GM18526 (cell line): ENCODE results near the gene ADGRB3.

Source experiments
- POLR2A ChIP-seq: IDR thresholded peaks from 3 replicates; pipeline ENCODE4 v1.6.1; 2011; ENCODE audit not compliant: insufficient read length; ENCODE audit errors: extremely low read depth

ADGRB3 gene

GRCh38 chr6:69135927-69136326, 500.8 kb downstream of the ADGRB3 start:
- TF ChIP-seq POLR2A: no peak

GRCh38 chr6:69138148-69138547, 503.1 kb downstream of the ADGRB3 start:
- TF ChIP-seq POLR2A: no peak

GRCh38 chr6:69138893-69139494, 503.9 kb downstream of the ADGRB3 start:
- TF ChIP-seq POLR2A: no peak

- no peak for TF ChIP-seq POLR2A
These were observed 510.0 kb downstream of the ADGRB3 start for GRCh38 chr6:69145062-69145461.

GRCh38 chr6:69146385-69146784, 511.3 kb downstream of the ADGRB3 start:
- no peak for TF ChIP-seq POLR2A

- TF ChIP-seq POLR2A: no peak
These were observed 520.4 kb downstream of the ADGRB3 start for GRCh38 chr6:69155467-69155866.

GRCh38 chr6:69162811-69163210, 527.7 kb downstream of the ADGRB3 start:
- TF ChIP-seq POLR2A: no peak

GRCh38 chr6:69164564-69165229, 529.6 kb downstream of the ADGRB3 start:
- no peak for TF ChIP-seq POLR2A

GRCh38 chr6:69179681-69180080, 544.6 kb downstream of the ADGRB3 start:
- TF ChIP-seq POLR2A: no peak

- no peak for TF ChIP-seq POLR2A
These were observed 545.4 kb downstream of the ADGRB3 start for GRCh38 chr6:69180361-69181067.

DNA sequence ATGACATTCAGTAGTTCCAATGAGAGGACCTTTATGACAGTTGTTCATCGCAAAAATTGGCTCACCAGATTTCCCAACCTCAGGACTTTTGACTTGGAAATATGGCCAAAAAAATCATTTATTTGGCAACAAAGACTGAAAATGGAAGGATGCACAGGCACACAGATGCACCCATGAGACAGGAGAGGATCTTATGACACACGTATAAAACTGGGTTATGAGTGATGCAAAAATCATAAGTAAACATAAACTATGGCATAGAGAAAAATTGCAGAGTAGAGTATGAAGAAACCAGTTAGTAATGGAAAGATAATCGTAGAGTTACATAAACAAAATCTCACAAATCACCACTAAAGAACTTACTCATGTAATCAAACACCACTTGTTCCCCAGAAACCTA, 546.9 kb downstream of the ADGRB3 start:
- TF ChIP-seq POLR2A: no peak

DNA sequence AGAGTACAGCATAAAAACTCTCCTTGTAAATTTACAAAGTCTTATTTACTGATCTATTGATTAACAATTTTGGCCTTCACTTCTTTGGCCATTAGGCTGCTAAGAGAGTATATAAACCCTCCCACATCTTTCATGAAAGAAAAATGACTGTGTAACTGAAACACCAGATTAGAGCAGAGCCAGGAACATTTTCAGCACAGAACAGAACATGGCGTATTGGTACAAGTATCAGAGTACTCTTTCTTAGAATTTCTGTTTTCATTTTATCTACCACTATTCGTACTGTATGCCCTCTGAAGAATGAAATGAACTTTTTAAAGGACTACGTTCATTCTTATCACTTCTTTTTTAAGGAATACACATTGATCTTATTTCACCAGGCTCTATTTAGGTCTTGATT, 550.2 kb downstream of the ADGRB3 start:
- no peak for TF ChIP-seq POLR2A

- TF ChIP-seq POLR2A: no peak
These were observed 567.7 kb downstream of the ADGRB3 start for GRCh38 chr6:69202768-69203167.

DNA sequence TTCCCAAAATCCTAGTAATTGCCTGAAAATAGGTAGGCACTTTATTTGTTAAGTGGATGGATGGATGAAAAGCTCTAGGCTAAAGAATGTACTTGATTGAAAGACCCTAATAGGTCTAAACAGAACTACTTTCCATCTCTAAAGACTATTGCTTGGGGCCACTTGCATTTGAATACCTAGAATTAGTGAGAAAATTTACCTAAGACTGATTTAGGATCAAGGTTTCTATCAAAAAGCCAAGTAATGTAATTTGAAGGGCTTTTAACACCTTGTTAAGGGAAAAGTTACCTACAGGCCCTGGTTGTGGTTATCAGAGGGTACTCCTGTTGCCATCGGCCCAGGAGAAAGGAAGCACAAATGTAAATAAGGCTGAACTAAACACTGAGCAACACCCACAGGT, 581.0 kb downstream of the ADGRB3 start:
- TF ChIP-seq POLR2A: no peak

- no peak for TF ChIP-seq POLR2A
These were observed 582.3 kb downstream of the ADGRB3 start for GRCh38 chr6:69217343-69217742.

DNA sequence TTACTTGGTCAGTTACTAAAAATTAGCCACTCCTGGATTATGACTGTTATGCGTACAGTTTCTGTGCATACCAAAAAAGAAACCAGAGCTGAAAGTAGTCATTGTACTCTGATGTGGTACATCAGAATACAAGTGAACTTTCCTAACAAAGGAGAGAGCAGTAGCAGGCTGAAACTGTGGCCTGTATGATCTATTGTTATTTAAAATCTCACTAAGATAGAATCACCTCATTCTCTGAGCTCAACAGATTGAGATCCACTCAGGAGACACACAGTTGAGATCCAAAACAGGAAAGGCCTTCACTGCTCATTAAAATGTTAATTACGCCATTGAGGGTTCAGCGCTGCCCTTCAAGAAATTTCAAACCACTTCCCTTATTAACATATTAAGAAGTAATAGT, 585.3 kb downstream of the ADGRB3 start:
- no peak for TF ChIP-seq POLR2A

DNA sequence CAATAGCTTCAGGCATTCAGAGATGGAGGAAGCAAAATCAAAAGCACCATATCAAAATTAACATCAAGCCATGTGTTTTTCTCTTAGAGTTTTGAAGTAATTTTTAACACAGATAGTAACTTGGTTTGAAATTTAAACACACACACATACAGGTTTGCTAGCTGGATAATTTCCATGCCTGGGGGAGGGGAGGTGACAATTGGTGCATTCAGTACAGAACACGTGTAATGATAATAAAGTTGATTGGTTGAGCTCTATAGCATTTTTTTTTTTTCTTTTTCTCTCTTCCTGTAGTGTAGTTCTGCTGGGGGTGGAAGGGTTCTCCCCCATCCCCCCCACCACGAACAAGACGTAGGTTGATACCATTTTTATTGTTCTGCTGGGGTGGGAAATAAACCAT, 596.9 kb downstream of the ADGRB3 start:
- no peak for TF ChIP-seq POLR2A

DNA sequence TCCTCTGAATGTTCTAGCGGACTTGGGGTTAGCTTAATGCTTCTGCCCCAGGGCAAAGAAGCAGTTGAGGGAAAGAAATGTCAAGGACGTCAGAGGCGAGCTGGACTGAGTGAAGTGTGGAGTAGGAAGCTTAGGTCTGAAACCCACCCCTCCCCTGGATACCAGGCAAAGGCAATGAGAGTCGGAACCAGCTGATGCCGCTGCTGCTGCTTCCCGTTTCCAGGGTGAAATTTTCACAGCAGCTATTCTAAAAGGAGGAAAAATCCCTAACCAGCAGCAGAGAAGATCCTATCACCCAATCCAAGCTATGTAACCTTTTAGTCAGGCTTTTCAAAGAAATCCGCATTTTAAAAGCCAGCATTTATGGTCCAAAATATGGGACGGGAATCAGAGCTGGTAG, 597.4 kb downstream of the ADGRB3 start:
- TF ChIP-seq POLR2A: no peak
